ENCODE results near the gene EGFL7. TPM values are rescaled to one million over a fixed set of nuclear protein-coding genes. Genes with fewer than 3 reads are reported as not detected.
"Not testable (repeated sequence)": the region's sequence is repeated elsewhere in the genome, so short reads cannot be mapped to it uniquely, and the experiment has no call there.

Gene EGFL7
- total RNA-seq, 1 experiment from 2014 or later: 79.5 TPM

DNA sequence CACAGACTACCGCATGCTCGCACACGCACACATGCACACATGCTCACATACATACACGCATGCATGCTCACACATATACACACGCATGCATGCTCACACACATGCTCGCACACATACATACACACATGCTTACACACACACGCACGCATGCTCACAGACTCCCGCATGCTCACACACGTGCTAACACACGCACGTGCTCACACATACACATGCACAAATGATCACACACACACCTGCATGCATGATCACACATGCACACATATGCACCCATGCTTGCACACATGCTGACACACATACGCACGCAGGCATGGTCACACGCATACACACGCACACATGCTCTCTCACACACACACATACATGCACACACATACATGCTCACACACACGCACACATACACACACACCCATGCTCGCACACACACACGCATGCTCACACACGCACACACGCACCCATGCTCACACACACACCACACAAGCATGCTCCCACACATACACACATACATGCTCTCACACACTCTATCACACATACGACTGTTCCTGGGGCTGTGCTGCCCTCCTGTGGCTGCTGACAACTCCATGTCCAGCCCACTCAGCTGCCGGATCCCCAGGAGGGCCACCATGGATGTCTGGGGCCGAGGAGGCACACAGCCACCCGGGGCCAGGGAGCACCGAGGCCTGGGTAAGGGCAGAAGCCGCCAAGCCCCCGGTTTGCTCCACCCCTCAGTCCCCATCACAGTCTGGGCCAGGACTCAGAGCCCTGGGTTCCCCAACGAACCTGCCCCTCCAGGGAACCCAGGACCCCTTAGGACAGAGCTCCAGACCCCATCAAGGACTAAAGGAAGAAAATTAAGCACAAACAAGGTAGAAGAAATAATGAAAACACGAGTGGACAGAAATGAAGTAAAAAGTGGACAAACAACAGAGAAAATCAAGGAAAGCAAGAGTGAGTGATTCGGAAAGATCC is 31.4 kb upstream of the EGFL7 start:
- no peak overlapping the region for H3K27ac ChIP-seq (ENCODE audit: low read depth, low read length, poor library complexity, severe bottlenecking)
- H3K9me3 ChIP-seq (ENCODE audit: low read depth, low read length, poor library complexity, severe bottlenecking): no peaks in the 10 kb centered on the region
- DNase-seq (ENCODE audit: low spot score): peak; percentile 89
- peak; percentile 95 for TF ChIP-seq CTCF (conservative IDR thresholded peaks at IDR 0.05; ENCODE audit: low read depth, low read length)
- no peak for TF ChIP-seq EZH2 (IDR thresholded peaks at IDR 0.05; ENCODE audit: borderline replicate concordance, low read depth, low read length, poor library complexity, severe bottlenecking)
- H3K27me3 ChIP-seq (replicated peaks; ENCODE audit: insufficient read depth, low read depth, low read length, poor library complexity): no peaks in the 10 kb centered on the region
- no peaks in the 10 kb centered on the region for H3K4me1 ChIP-seq (ENCODE audit: insufficient read depth, low read length, poor library complexity, severe bottlenecking)
- intact Hi-C loops (cut with micrococcal nuclease; ENCODE audit: unreplicated experiment): loop anchor here (1.0 kb wide), 1 partner anchor 146 kb away; no protein-coding TSS in a partner anchor
- POLR2A ChIA-PET (ENCODE audit: low non-redundant PET): no interaction called here
- CTCF ChIA-PET: interaction anchor here (0.6 to 1.4 kb wide), 6 partner anchors 12 to 147 kb away, joined by 4 to 23 read pairs (median 9); no protein-coding TSS in a partner anchor
- no peak overlapping the region for H3K4me3 ChIP-seq (ENCODE audit: low read depth, low read length, poor library complexity, severe bottlenecking)
- no TSS peak for BruUV-seq (replicated peaks)
- no peaks in the 10 kb centered on the region for H3K36me3 ChIP-seq (ENCODE audit: insufficient read depth, low read length, poor library complexity, severe bottlenecking)

DNA sequence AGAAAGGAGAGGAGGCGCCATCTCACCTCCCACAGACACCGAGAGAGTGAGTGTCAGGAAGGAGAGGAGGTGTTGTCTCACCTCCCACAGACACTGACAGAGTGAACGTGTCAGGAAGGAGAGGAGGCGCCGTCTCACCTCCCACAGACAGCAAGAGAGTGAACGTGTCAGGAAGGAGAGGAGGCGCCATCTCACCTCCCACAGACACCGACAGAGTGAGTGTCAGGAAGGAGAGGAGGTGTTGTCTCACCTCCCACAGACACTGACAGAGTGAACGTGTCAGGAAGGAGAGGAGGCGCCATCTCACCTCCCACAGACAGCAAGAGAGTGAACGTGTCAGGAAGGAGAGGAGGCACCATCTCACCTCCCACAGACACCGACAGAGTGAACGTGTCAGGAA is 30.6 kb upstream of the EGFL7 start:
- H3K4me1 ChIP-seq (ENCODE audit: insufficient read depth, low read length, poor library complexity, severe bottlenecking); H3K9me3 ChIP-seq (ENCODE audit: low read depth, low read length, poor library complexity, severe bottlenecking); H3K27me3 ChIP-seq (replicated peaks; ENCODE audit: insufficient read depth, low read depth, low read length, poor library complexity); intact Hi-C loops (cut with micrococcal nuclease; ENCODE audit: unreplicated experiment); H3K27ac ChIP-seq (ENCODE audit: low read depth, low read length, poor library complexity, severe bottlenecking); POLR2A ChIA-PET (ENCODE audit: low non-redundant PET); DNase-seq (ENCODE audit: low spot score); H3K36me3 ChIP-seq (ENCODE audit: insufficient read depth, low read length, poor library complexity, severe bottlenecking); H3K4me3 ChIP-seq (ENCODE audit: low read depth, low read length, poor library complexity, severe bottlenecking); BruUV-seq (replicated peaks): not testable (repeated sequence)
- CTCF ChIA-PET: interaction anchor here (0.6 to 1.4 kb wide), 6 partner anchors 13 to 148 kb away, joined by 4 to 23 read pairs (median 9); no protein-coding TSS in a partner anchor

GRCh38 chr9:136632491-136633106 is 30.1 kb upstream of the EGFL7 start:
- POLR2A ChIA-PET (ENCODE audit: low non-redundant PET); H3K27me3 ChIP-seq (replicated peaks; ENCODE audit: insufficient read depth, low read depth, low read length, poor library complexity); DNase-seq (ENCODE audit: low spot score); H3K4me1 ChIP-seq (ENCODE audit: insufficient read depth, low read length, poor library complexity, severe bottlenecking); H3K36me3 ChIP-seq (ENCODE audit: insufficient read depth, low read length, poor library complexity, severe bottlenecking); H3K9me3 ChIP-seq (ENCODE audit: low read depth, low read length, poor library complexity, severe bottlenecking); intact Hi-C loops (cut with micrococcal nuclease; ENCODE audit: unreplicated experiment); H3K4me3 ChIP-seq (ENCODE audit: low read depth, low read length, poor library complexity, severe bottlenecking); BruUV-seq (replicated peaks); H3K27ac ChIP-seq (ENCODE audit: low read depth, low read length, poor library complexity, severe bottlenecking): not testable (repeated sequence)
- CTCF ChIA-PET: interaction anchor here (1.4 kb wide), 1 partner anchor 148 kb away, joined by 23 read pairs; no protein-coding TSS in a partner anchor

DNA sequence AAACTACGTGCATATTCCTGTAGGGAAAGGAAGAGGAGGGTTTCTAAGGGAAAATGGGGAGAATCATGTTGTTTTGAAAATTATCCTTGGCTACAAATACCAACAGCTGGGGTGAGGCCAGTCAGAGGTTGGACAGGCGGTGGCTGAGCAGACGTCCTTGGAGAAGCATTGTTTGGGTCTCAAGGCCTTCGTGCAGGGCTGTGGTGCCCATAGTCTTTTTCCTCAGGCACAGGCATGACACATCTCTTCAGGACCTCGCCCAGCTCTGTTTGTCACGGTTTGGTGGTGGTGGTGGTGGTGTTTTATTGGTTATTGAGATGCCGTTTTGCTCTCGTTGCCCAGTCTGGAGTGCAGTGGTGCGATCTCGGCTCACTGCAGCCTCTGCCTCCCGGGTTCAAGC is 27.8 kb upstream of the EGFL7 start:
- no peaks in the 10 kb centered on the region for H3K36me3 ChIP-seq (ENCODE audit: insufficient read depth, low read length, poor library complexity, severe bottlenecking)
- DNase-seq (ENCODE audit: low spot score): no peak
- H3K27ac ChIP-seq (ENCODE audit: low read depth, low read length, poor library complexity, severe bottlenecking): no peak overlapping the region
- H3K9me3 ChIP-seq (ENCODE audit: low read depth, low read length, poor library complexity, severe bottlenecking): no peaks in the 10 kb centered on the region
- POLR2A ChIA-PET (ENCODE audit: low non-redundant PET): no interaction called here
- no peak for TF ChIP-seq EZH2 (IDR thresholded peaks at IDR 0.05; ENCODE audit: borderline replicate concordance, low read depth, low read length, poor library complexity, severe bottlenecking)
- no peak for TF ChIP-seq CTCF (conservative IDR thresholded peaks at IDR 0.05; ENCODE audit: low read depth, low read length)
- H3K27me3 ChIP-seq (replicated peaks; ENCODE audit: insufficient read depth, low read depth, low read length, poor library complexity): no peaks in the 10 kb centered on the region
- intact Hi-C loops (cut with micrococcal nuclease; ENCODE audit: unreplicated experiment): no loop called here
- CTCF ChIA-PET: interaction anchor here (0.6 to 0.9 kb wide), 2 partner anchors 25 to 147 kb away, joined by 3 read pairs; no protein-coding TSS in a partner anchor
- H3K4me1 ChIP-seq (ENCODE audit: insufficient read depth, low read length, poor library complexity, severe bottlenecking): no peaks in the 10 kb centered on the region
- no peak overlapping the region for H3K4me3 ChIP-seq (ENCODE audit: low read depth, low read length, poor library complexity, severe bottlenecking)
- BruUV-seq (replicated peaks): no TSS peak
